HG03196 (cell line): Measurements from ENCODE around the gene PCDHA6.
"Not testable (repeated sequence)": the region's sequence is repeated elsewhere in the genome, so short reads cannot be mapped to it uniquely, and the experiment has no call there.

Source experiments
- ATAC-seq: cut with Tn5 transposase; IDR thresholded peaks from one replicate; pipeline ENCODE4 v1.9.1; 2021; ENCODE audit not compliant: unreplicated experiment

Gene PCDHA6

GRCh38 chr5:140821375-140822280 lies 6.1 kb upstream of the PCDHA6 start, which contains the start of gene PCDHA5:
Gene PCDHA5, plus strand, starts transcription at chr5:140821613.
- ATAC-seq: no peak

GRCh38 chr5:140822281-140822629 lies 5.5 kb upstream of the PCDHA6 start:
- ATAC-seq: no peak

GRCh38 chr5:140822969-140823368 lies 4.8 kb upstream of the PCDHA6 start:
- not testable (repeated sequence) for ATAC-seq

GRCh38 chr5:140823475-140823874 lies 4.3 kb upstream of the PCDHA6 start:
- ATAC-seq: no peak

GRCh38 chr5:140828362-140828737 lies 590 bp downstream of the PCDHA6 start:
- ATAC-seq: no peak

- not testable (repeated sequence) for ATAC-seq
Observed at GRCh38 chr5:140829511-140830501, 2.0 kb downstream of the PCDHA6 start.

- no peak for ATAC-seq
Observed at GRCh38 chr5:140833993-140834392, 6.2 kb downstream of the PCDHA6 start, which contains the start of gene PCDHA7. Gene PCDHA7, plus strand, starts transcription at chr5:140834269. Its CDS starts 115 bp downstream, at chr5:140834384.

GRCh38 chr5:140834439-140835008 lies 6.8 kb downstream of the PCDHA6 start:
- ATAC-seq: not testable (repeated sequence)

- no peak for ATAC-seq
Observed at GRCh38 chr5:140835622-140836510, 8.1 kb downstream of the PCDHA6 start.

- ATAC-seq: no peak
Observed at GRCh38 chr5:140840978-140841962, 13.5 kb downstream of the PCDHA6 start, which contains the start of gene PCDHA8. Gene PCDHA8, plus strand, starts transcription at chr5:140841187. Its CDS starts 135 bp downstream, at chr5:140841322.

GRCh38 chr5:140842798-140843733 lies 15.3 kb downstream of the PCDHA6 start:
- ATAC-seq: no peak

GRCh38 chr5:140848139-140849102 lies 20.7 kb downstream of the PCDHA6 start, which contains the start of gene PCDHA9:
Gene PCDHA9, plus strand, starts transcription at chr5:140848382. Its CDS starts 114 bp downstream, at chr5:140848496.
- ATAC-seq: not testable (repeated sequence)

- ATAC-seq: not testable (repeated sequence)
Observed at GRCh38 chr5:140849831-140850634, 22.3 kb downstream of the PCDHA6 start.

GRCh38 chr5:140855772-140856674 lies 28.3 kb downstream of the PCDHA6 start, which contains the start of gene PCDHA10:
Gene PCDHA10, plus strand, starts transcription at chr5:140855897. Its CDS starts 152 bp downstream, at chr5:140856049.
- no peak for ATAC-seq
